ENCODE results near the gene FHAD1. TPM values are rescaled to one million over a fixed set of nuclear protein-coding genes. Genes with fewer than 3 reads are reported as not detected.

The FHAD1 gene
- total RNA-seq, 4 donors from 2014 or later = 0.54 to 1.9 (median 0.75) TPM

DNA sequence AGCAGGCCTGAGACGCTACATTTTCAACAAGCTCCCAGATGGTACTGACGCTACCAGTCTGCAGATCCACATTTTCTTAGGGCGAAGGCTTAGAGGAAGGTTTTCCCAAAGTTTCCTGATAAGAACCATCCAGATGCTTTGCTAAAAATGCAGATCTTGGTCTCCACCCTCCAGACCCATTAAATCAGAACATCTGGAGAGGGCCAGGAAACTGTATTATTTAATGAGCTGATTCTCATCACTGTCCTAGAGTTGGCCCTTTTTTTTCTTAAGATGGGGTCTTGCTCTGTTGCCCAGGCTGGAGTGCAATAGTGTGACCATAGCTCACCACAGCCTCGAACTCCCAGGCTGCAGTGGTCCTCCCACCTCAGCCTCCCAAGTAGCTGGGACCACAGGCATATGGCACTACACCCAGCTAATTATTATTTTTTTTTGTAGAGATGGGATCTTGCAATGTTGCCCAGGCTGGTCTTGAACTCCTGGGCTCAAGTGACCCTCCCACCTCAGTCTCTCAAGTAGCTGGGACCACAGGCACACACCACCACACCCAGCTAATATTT lies 95.5 kb downstream of the FHAD1 start:
- no peaks in the 10 kb centered on the region for H3K36me3 ChIP-seq
- no peak overlapping the region for H3K4me3 ChIP-seq (replicated peaks in 1 of 3)
- intact Hi-C loops (cut with DNase I) = no loop called here
- peak overlapping the region in 2 of 3 donors; percentile 76 to 77 for H3K27ac ChIP-seq
- H3K9me3 ChIP-seq = no peaks in the 10 kb centered on the region
- TF ChIP-seq, protein P1, sequence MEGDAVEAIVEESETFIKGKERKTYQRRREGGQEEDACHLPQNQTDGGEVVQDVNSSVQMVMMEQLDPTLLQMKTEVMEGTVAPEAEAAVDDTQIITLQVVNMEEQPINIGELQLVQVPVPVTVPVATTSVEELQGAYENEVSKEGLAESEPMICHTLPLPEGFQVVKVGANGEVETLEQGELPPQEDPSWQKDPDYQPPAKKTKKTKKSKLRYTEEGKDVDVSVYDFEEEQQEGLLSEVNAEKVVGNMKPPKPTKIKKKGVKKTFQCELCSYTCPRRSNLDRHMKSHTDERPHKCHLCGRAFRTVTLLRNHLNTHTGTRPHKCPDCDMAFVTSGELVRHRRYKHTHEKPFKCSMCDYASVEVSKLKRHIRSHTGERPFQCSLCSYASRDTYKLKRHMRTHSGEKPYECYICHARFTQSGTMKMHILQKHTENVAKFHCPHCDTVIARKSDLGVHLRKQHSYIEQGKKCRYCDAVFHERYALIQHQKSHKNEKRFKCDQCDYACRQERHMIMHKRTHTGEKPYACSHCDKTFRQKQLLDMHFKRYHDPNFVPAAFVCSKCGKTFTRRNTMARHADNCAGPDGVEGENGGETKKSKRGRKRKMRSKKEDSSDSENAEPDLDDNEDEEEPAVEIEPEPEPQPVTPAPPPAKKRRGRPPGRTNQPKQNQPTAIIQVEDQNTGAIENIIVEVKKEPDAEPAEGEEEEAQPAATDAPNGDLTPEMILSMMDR (IDR thresholded peaks at IDR 0.05) = no peak
- TF ChIP-seq POLR2A (IDR thresholded peaks at IDR 0.05) = no peak
- H3K4me1 ChIP-seq = peaks cover 31 to 68% of the 10 kb centered on the region in 2 donors
- 89 to 99% methylated on average over 4 of the region's 4 CpGs for WGBS, 2 donors
- no peaks in the 10 kb centered on the region for H3K27me3 ChIP-seq
- DNase-seq = no peak

DNA sequence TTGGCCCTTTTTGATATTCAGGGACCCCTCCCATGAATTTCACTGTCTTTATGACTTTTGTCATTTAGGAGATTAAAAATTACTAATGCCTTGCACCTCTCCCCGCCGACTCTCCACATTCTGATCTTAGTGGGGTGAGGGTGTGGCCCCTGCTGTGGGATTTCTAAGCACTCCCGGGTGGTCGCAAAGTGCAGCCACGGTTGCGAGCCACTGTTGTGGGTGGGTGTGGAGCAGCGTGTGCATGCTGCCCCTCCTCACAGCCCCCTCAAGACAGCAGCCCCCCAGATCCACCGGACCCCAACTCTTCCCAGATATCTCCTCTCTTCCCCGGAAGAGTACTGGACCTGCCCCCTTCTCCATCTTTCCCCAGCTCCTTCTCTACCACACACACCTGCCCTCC lies 96.1 kb downstream of the FHAD1 start:
- intact Hi-C loops (cut with DNase I) = no loop called here
- Histone ChIP-seq H3K27ac (peak overlapping the region; percentile 34 to 77 (median 76)), H3K27me3 (no peaks in the 10 kb centered on the region), H3K4me3 (replicated peaks in 1 of 3) (no peak overlapping the region), H3K9me3 (no peaks in the 10 kb centered on the region), H3K4me1 (peaks cover 26 to 64% of the 10 kb centered on the region in 2 donors), H3K36me3 (no peaks in the 10 kb centered on the region)
- 85 to 92% methylated on average over 9 of the region's 9 CpGs for WGBS, 2 donors
- TF ChIP-seq, protein P1 (IDR thresholded peaks at IDR 0.05) = no peak
- no peak for TF ChIP-seq POLR2A (IDR thresholded peaks at IDR 0.05)
- no peak for DNase-seq

DNA sequence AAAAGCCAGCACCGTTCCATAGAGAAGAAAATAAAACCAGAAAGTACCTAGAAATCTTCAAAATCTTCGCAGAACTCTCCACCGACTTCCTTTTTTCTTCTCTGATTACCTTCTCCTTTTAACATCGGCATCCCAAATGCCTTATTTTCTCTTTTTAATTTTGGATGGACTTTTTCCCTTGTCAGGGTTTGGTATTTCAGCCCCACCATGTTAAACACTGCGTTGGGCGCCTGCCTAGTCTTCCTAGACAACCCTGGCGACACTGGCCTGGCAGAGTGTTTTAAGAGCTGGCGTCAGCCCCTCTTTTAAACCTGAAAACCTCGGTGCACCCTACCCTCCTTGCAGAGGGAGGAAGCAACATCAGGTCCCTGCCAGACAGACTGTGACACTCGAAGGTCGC lies 96.7 kb downstream of the FHAD1 start:
- H3K27ac ChIP-seq = peak overlapping the region; percentile 76 to 78 (median 77)
- H3K27me3 ChIP-seq = no peaks in the 10 kb centered on the region
- H3K4me3 ChIP-seq (replicated peaks in 1 of 3) = no peak overlapping the region
- WGBS, 2 donors = 28 to 43% methylated on average over 11 of the region's 11 CpGs
- H3K36me3 ChIP-seq = no peaks in the 10 kb centered on the region
- H3K9me3 ChIP-seq = no peaks in the 10 kb centered on the region
- TF ChIP-seq POLR2A (IDR thresholded peaks at IDR 0.05) = peak in 1 of 2 donors; percentile 26
- TF ChIP-seq, protein P1 (IDR thresholded peaks at IDR 0.05) = no peak
- peak; percentile 83 to 92 for DNase-seq
- intact Hi-C loops (cut with DNase I) = no loop called here
- peaks cover 20 to 58% of the 10 kb centered on the region in 2 donors for H3K4me1 ChIP-seq

DNA sequence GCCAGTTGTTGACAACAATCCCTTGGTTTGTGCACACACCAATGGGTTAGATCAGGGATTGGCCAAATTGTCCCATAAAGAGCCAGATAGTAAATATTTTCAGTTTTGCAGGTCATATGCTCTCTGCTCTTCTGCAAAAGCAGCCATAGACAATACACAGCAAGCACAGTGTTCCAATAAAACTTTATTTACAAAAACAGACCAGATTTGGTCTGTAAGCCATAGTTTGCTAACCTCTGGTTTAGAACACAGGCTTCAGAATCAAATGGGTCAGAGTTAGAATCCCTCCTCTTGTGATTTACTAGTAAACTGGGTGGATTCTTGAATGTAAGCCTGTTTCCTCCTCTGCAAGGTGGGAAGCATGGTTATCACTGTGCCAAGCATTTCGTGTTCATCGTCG lies 97.4 kb downstream of the FHAD1 start:
- Histone ChIP-seq H3K27ac (peak overlapping the region; percentile 76 to 78 (median 77)), H3K4me1 (peaks cover 16 to 51% of the 10 kb centered on the region in 2 donors), H3K27me3 (no peaks in the 10 kb centered on the region), H3K36me3 (no peaks in the 10 kb centered on the region), H3K4me3 (replicated peaks in 1 of 3) (no peak overlapping the region), H3K9me3 (no peaks in the 10 kb centered on the region)
- intact Hi-C loops (cut with DNase I) = no loop called here
- no peak for TF ChIP-seq POLR2A (IDR thresholded peaks at IDR 0.05)
- TF ChIP-seq, protein P1 (IDR thresholded peaks at IDR 0.05) = no peak
- WGBS, 2 donors = 90 to 98% methylated on average over 3 of the region's 3 CpGs
- DNase-seq = no peak

DNA sequence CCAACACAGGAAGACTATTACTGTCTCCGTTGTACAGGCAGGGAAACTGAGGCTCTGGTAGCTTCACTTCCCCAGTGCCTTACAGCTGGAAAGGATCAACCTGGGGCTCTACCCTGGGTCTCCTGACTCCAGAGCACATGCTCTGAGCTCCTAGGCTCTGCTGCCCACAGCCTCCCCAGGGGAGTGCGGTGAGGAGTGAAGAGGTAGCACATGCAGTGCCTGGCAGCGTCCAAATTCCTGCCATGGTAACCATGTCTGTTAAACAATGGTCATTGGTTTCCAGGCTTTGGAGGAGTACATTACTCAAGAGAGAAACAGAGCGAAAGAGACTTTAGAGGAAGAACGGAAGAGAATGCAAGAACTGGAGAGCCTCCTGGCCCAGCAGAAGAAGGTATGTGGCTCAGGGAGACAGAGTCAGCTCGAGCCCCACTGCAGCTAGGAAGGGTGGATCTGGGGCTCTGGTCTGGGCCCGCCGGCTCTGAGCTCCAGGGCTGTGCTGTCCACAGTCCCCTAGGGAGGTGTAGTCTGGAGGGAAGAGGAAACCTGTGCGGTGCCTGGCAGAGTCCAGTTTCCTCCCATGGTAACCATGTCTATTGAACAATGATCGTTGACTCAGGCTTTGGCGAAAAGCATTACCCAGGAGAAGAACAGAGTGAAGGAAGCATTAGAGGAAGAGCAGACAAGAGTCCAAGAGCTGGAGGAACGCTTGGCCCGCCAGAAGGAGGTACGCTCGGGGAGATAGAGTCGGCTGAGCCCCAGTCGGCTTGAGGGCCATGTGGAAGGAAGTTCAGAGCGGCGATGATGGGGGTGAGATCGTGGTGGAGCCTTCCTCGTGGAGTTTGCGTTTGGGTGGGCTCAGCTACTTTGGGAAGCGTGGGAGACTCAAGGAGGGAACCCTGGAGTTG lies 98.0 kb downstream of the FHAD1 start:
- peak; percentile 86 to 88 for DNase-seq
- Histone ChIP-seq H3K4me1 (peaks cover 16 to 45% of the 10 kb centered on the region in 2 donors), H3K4me3 (replicated peaks in 1 of 3) (no peak overlapping the region), H3K27me3 (no peaks in the 10 kb centered on the region), H3K36me3 (no peaks in the 10 kb centered on the region), H3K27ac (peak overlapping the region; percentile 76 to 78 (median 77)), H3K9me3 (no peaks in the 10 kb centered on the region)
- WGBS, 2 donors = 79 to 82% methylated on average over 23 of the region's 23 CpGs
- intact Hi-C loops (cut with DNase I) = no loop called here
- TF ChIP-seq, protein P1 (IDR thresholded peaks at IDR 0.05) = no peak
- peak in 1 of 2 donors; percentile 23 for TF ChIP-seq POLR2A (IDR thresholded peaks at IDR 0.05)

All from thyroid gland (tissue), 4 donors.